SIG-M5 treated with dmso at 0.1 percent for 504 hours (cell line): ENCODE results near the gene MYH13.
"Not testable (repeated sequence)": the region's sequence is repeated elsewhere in the genome, so short reads cannot be mapped to it uniquely, and the experiment has no call there.

Experiments
- DNase-seq: peaks from one replicate; lab custom pipeline; 2025; ENCODE audit not compliant: unreplicated experiment; lab: John Stamatoyannopoulos, UW

MYH13 gene

GRCh38 chr17:10305398-10305797 lies 67.4 kb downstream of the MYH13 start:
- no peak for DNase-seq

- no peak for DNase-seq
Measured at GRCh38 chr17:10304758-10305300, 68.0 kb downstream of the MYH13 start.

GRCh38 chr17:10297691-10298090 lies 75.1 kb downstream of the MYH13 start:
- no peak for DNase-seq

GRCh38 chr17:10295728-10296343 lies 77.0 kb downstream of the MYH13 start:
- peak; percentile 68 for DNase-seq

DNA sequence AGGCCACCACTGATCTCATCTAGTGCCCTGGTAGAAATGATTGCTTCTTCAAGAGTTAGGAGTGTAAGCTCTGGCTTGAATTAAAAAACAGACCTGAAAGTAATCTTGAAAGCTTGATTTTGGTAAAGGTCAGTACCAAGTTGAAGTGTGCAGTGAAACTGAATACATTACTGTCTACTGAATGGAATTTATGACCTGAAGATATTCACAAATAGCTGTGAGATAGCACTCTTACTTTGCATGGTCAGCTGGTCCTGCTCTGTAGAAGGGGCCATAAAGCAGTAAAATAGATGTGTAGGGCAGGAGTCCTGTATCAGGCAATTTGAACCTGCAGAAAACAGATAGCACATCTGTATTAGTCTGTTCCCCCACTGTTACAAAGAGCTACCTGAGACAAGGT lies 78.6 kb downstream of the MYH13 start:
- DNase-seq, result no peak

GRCh38 chr17:10292057-10292937 lies 80.5 kb downstream of the MYH13 start:
- DNase-seq, result peak; percentile 15

GRCh38 chr17:10291576-10291975 lies 81.2 kb downstream of the MYH13 start:
- DNase-seq, result not testable (repeated sequence)

GRCh38 chr17:10290041-10290440 lies 82.8 kb downstream of the MYH13 start:
- DNase-seq, result no peak

DNA sequence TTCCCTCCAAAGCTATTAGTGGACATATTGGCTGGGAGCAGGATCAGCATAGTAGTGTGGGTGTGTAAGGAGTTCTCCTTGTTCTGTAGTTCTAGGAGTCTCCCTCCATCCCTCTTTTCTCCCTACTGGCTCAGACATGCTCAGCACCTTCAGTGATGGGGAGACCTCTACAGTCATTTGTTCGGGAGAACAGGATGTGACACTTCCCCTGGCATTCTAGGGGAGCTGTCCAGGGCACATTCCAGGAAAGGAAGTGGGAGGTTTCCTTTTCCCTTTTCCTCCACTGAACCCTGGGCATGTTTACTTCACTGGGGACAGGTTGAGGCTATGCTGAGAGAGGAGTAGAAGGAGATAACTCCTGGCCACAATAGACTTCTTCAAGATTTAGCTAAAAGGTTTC lies 86.5 kb downstream of the MYH13 start:
- no peak for DNase-seq

- no peak for DNase-seq
Measured at GRCh38 chr17:10285896-10286295, 86.9 kb downstream of the MYH13 start.

DNA sequence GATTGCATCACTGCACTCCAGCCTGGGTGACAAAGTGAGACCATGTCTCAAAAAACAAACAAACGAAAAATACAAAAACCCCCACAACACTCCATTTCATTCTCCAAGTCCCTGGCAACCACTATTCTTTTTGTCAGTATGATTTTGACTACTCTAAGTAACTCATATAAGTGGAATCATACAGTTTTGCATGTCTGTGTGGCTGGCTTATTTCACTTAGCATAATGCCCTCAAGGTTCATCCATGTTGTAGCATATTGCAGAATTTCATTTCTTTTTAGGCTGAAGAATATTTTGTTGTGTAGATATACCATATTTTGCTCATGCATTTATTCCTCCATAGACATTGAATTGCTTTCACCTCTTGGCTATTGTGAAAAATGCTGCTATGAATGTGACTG lies 92.7 kb downstream of the MYH13 start:
- DNase-seq, result no peak

DNA sequence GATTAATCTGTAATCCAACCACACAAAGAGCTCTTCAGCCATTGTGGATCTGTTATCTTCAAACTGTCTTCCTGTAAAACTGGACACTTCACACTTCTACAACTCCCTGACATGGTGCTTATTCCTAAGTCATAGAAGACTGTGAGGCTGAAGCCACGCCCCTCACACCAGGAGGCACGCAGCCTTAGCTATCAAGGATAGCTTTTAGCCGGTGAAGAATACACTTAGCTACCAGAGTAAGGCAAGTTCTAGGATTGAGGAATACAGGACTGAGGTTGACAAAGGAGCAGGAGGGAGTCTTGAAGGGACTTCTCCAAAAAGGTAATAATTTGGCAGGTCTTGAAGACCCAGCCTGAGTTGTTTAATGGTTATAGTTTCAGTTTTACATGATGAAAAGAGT lies 94.6 kb downstream of the MYH13 start:
- DNase-seq, result no peak

DNA sequence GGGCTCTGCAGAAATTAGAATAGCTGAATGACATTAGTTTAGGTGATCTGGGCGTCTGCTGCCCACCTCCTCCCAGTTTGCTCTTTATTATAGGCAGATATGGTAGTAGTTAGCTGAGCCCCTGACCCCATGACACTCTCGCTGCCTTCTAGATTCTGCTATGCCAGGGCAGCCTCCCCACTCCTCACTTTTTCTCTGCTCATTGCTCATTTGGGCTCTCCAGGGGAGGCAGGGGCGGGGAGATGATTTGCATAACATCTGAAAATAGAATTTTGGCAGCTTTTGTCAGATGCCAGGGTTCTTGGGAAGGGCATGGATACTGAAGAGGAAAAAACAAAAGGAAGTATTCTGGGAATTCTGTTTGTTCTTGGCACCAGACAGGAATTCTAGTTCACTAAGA lies 96.4 kb downstream of the MYH13 start:
- DNase-seq, result no peak

GRCh38 chr17:10275418-10275817 lies 97.4 kb downstream of the MYH13 start:
- DNase-seq, result no peak

DNA sequence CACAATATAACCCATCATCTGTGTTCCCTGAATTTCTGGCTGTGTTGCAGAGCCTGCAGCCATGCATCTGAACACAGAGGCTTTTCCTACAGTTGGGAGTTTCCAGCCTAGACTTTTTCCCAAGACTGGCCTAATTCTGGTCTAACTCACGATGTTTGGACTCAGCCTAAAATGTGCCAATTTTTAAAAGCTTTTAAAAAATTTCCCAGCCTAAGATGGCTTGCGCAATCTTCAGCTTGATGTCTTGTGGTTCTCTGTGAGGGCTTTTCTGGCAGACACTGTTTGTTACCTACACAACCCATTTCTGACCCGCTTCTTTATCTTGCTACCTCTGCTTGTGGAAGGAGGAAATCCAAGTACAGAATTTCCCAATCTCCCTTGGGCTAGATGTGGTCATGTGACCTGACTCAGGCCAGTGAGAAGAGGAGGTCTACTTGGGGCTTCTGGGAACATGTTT lies 101.7 kb downstream of the MYH13 start:
- DNase-seq, result peak; percentile 47

- DNase-seq, result no peak
Measured at GRCh38 chr17:10270258-10270657, 102.5 kb downstream of the MYH13 start.

DNA sequence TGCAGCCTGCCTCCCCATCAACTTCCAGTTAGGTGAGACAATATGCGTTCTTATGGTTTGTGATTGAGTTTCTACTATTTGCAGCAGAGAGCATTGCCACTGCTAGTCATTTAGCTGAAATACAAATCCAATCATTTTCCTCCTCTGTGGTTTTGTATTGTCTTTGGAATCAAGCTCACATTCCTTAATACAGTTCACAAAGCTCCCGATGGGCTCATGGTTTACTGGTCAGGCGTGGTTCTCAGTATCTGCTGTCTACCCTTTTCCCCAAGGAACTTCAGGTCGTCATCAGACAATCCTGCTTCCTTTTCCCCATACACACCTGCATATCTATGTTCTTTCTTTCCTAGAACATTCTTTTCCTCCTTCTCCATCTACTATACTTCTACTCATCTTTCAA lies 104.8 kb downstream of the MYH13 start:
- no peak for DNase-seq

DNA sequence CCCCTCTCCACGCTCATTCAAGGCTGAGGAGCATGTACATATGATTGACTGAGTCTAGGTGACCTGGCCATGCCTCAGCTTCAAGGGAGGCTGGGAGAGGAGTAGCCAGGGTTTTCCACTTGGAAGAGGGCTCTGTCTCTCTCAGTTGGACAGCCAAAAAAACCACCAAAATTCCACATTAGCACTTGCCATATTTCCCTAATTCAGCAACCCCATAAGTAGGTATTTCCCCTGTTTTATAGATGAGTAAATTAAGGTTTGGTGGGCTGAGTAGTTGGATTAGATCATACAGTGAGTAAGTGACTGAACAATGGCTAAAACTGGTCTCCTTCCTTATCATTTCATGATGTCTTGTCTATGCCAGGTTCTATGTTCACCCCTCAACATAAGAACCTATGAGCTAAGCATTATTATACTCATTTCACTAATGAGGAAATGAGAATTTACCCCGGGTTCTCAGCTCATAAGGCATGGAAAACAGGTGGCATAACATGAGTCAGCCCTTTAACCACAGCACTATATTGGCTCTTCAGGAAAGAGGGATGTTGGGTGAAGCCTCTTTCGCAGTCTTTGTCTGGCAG lies 106.4 kb downstream of the MYH13 start:
- no peak for DNase-seq

DNA sequence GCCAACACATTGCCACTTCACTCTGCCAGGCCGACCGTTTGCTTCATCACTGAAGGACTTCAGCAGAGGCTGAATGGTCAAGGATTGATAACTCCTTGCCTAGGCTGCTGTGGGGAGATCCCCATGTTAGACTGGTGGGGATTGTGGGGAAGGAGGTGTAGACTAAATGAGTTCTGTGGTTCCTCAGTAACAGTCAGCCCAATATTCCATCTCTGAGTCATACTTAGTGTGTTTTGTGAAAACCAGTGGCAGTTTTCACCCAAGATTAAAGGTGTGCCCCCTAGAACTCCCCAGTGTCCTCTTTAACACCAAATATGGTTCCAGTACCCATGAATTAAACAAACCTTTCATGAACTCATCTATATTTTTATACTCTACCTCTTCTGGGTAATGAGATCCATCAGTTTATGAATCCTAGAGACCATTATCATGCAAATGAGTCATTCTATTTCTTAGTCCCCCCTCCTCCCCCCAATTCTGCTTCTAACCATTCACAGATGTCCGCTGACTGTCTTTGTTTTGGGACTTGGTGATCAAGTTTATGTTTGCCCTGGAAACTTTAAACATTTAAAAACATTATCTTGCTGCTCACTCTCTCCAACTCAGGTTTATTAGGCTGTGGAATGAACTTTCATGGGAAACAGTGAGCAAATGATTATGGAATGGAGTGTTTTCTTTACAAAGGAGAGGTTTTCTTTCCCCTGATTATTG lies 107.6 kb downstream of the MYH13 start:
- DNase-seq, result no peak

DNA sequence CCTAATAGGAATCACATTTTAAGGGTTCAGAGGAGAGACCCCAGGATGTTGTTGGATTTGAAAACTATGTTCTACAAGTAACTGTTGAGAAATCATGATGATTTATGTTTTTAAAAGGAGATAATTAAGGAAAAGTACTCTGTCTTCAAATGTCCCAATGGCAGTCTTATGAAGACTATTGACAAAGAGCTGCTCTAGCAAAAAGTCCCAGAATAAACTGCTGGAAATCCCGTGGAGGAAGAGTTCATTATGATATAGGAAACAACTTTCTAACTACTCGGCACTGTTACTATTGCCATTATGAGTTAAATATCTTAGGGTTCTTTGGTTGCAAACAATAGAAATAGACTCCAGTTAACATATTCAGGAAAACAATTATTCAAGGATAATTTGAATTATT lies 108.8 kb downstream of the MYH13 start:
- DNase-seq, result no peak

DNA sequence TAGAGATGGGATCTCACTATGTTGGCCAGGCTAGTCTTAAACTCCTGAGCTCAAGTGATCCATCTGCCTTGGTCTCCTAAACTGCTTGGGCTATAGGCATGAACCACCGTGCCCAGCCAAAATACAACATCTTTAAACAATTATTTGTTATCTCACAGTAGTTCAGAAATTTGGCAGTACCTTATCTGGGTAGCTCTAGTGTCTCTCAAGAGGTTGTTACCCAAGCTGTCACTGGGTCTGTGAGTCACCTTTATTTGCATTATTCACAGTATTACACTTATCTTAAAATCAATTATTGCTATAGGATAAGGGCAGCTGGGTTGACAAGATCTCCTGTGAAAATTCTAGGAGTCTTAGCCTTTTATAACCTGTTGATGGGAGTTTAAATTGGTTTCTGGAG lies 110.4 kb downstream of the MYH13 start:
- DNase-seq, result no peak
